Measurements from ENCODE around the gene ZP4.

ZP4 gene

GRCh38 chr1:237877631-237878030 lies 13.1 kb downstream of the ZP4 start:
- TF ChIP-seq ARNT (IDR thresholded peaks at IDR 0.05): no peak
- TF ChIP-seq ZNF384 (IDR thresholded peaks at IDR 0.05): no peak
- TF ChIP-seq FOXM1 (IDR thresholded peaks at IDR 0.05; ENCODE audit: borderline replicate concordance): no peak
- no peak for TF ChIP-seq L3MBTL2 (conservative IDR thresholded peaks at IDR 0.05)
- TF ChIP-seq PKNOX1 (IDR thresholded peaks at IDR 0.05): no peak
- no peak for TF ChIP-seq FOXA1 (IDR thresholded peaks at IDR 0.05)
- no peak for TF ChIP-seq CTBP1 (IDR thresholded peaks at IDR 0.05; ENCODE audit: borderline replicate concordance)
- no peak for TF ChIP-seq FOXK2 (IDR thresholded peaks at IDR 0.05)
- no peak for TF ChIP-seq SUZ12 (IDR thresholded peaks at IDR 0.05)
- TF ChIP-seq LEF1 (IDR thresholded peaks at IDR 0.05; ENCODE audit: borderline replicate concordance): no peak
- no peak for TF ChIP-seq ELF4 (IDR thresholded peaks at IDR 0.05)
- TF ChIP-seq BHLHE40 (IDR thresholded peaks at IDR 0.05; ENCODE audit: borderline replicate concordance): no peak
- no peak for TF ChIP-seq HDGF (IDR thresholded peaks at IDR 0.05; ENCODE audit: borderline replicate concordance)
- no peak for TF ChIP-seq SP1 (IDR thresholded peaks at IDR 0.05)
- TF ChIP-seq NFRKB (IDR thresholded peaks at IDR 0.05): no peak
- ChIA-PET POLR2A (no interaction called here), CTCF (interaction anchor here (2.2 kb wide), 1 partner anchor 14 kb away, joined by 7 read pairs; no protein-coding TSS in a partner anchor)
- no peak for DNase-seq (ENCODE audit: extremely low spot score)

- ChIA-PET POLR2A (no interaction called here), CTCF (interaction anchor here (0.6 to 1.1 kb wide), 2 partner anchors 11 to 1256 kb away, joined by 4 to 6 read pairs; no protein-coding TSS in a partner anchor)
- TF ChIP-seq HDGF (IDR thresholded peaks at IDR 0.05; ENCODE audit: borderline replicate concordance): no peak
- DNase-seq (ENCODE audit: extremely low spot score): no peak
Observed at GRCh38 chr1:237875291-237875690, 15.4 kb downstream of the ZP4 start.

GRCh38 chr1:237873487-237874211 lies 17.1 kb downstream of the ZP4 start:
- no peak for TF ChIP-seq PKNOX1 (IDR thresholded peaks at IDR 0.05)
- no peak for TF ChIP-seq ELF4 (IDR thresholded peaks at IDR 0.05)
- no peak for TF ChIP-seq ARNT (IDR thresholded peaks at IDR 0.05)
- TF ChIP-seq FOXM1 (IDR thresholded peaks at IDR 0.05; ENCODE audit: borderline replicate concordance): no peak
- no peak for TF ChIP-seq LEF1 (IDR thresholded peaks at IDR 0.05; ENCODE audit: borderline replicate concordance)
- ChIA-PET POLR2A (no interaction called here), CTCF (interaction anchor here (1.2 kb wide), 1 partner anchor 9 kb away, joined by 8 read pairs; no protein-coding TSS in a partner anchor)
- DNase-seq (ENCODE audit: extremely low spot score): peak; percentile 17

- DNase-seq (ENCODE audit: extremely low spot score): no peak
- CTCF ChIA-PET: interaction anchor here (0.6 kb wide), 1 partner anchor 1793 kb away, joined by 3 read pairs; no protein-coding TSS in a partner anchor
- POLR2A ChIA-PET: no interaction called here
- TF ChIP-seq NFRKB (IDR thresholded peaks at IDR 0.05) (no peak), ELF4 (IDR thresholded peaks at IDR 0.05) (no peak), FOXK2 (IDR thresholded peaks at IDR 0.05) (no peak), CTBP1 (IDR thresholded peaks at IDR 0.05; ENCODE audit: borderline replicate concordance) (no peak), LEF1 (IDR thresholded peaks at IDR 0.05; ENCODE audit: borderline replicate concordance) (no peak), ZNF384 (IDR thresholded peaks at IDR 0.05) (no peak), ARNT (IDR thresholded peaks at IDR 0.05) (no peak), PKNOX1 (IDR thresholded peaks at IDR 0.05) (no peak), FOXM1 (IDR thresholded peaks at IDR 0.05; ENCODE audit: borderline replicate concordance) (no peak), SP1 (IDR thresholded peaks at IDR 0.05) (no peak), L3MBTL2 (conservative IDR thresholded peaks at IDR 0.05) (no peak), HDGF (IDR thresholded peaks at IDR 0.05; ENCODE audit: borderline replicate concordance) (no peak), FOXA1 (IDR thresholded peaks at IDR 0.05) (no peak), TARDBP (IDR thresholded peaks at IDR 0.05) (no peak), SUZ12 (IDR thresholded peaks at IDR 0.05) (no peak)
Observed at GRCh38 chr1:237868817-237869600, 21.7 kb downstream of the ZP4 start.

- no peak for DNase-seq (ENCODE audit: extremely low spot score)
- TF ChIP-seq HDGF (IDR thresholded peaks at IDR 0.05; ENCODE audit: borderline replicate concordance): no peak
- no peak for TF ChIP-seq TARDBP (IDR thresholded peaks at IDR 0.05)
- ChIA-PET CTCF (interaction anchor here (0.6 to 1.2 kb wide), 2 partner anchors 9 to 34 kb away, joined by 3 read pairs; no protein-coding TSS in a partner anchor), POLR2A (no interaction called here)
Observed at GRCh38 chr1:237867380-237867888, 23.3 kb downstream of the ZP4 start.

Measured in HEK293T (cell line).